H1 (cell line): ENCODE results near the gene LYPD6B. TPM values are rescaled to one million over a fixed set of nuclear protein-coding genes. Genes with fewer than 3 reads are reported as not detected.

ENCODE experiments used
- CTCF ChIA-PET: fragments of 300-600 bp; sonication (Branson Sonifier 250); formaldehyde crosslinking; loops from one replicate; lab custom pipeline; 2021; ENCODE audit not compliant: partially characterized antibody; lab: Charles Lee
- POLR2A ChIA-PET: fragments of 300-600 bp; sonication (Branson Sonifier 250); formaldehyde crosslinking; loops from one replicate; lab custom pipeline; 2021; ENCODE audit warnings: inconsistent platforms; ENCODE audit not compliant: partially characterized antibody; lab: Charles Lee
- DNase-seq, 2 experiments: peaks; one replicate each; pipeline versions ENCODE4 v3.0.0 to v3.0.0-alpha.2; 2010 to 2022; ENCODE audit warnings: low spot score in 2 of 2, low read depth in 1 of 2, mixed read lengths in 1 of 2
- FAIRE-seq: peaks from 2 replicates; lab custom pipeline; 2011; peaks lifted over from hg19 to GRCh38; lab: Jason Lieb, UNC
- H2AFZ ChIP-seq: 2 replicates; pipeline ENCODE4 v1.8.1; 2012; ENCODE audit warnings: low read length, inconsistent platforms
- H2AK5ac ChIP-seq: 2 replicates; pipeline ENCODE4 v1.6.1; 2013; ENCODE audit warnings: low read depth, low read length
- H2BK120ac ChIP-seq: replicated peaks from 2 replicates; pipeline ENCODE3; 2013; ENCODE audit warnings: low read depth, low read length, inconsistent platforms
- H2BK12ac ChIP-seq: 2 replicates; pipeline ENCODE4 v1.6.1; 2013; ENCODE audit warnings: low read depth, low read length
- H2BK15ac ChIP-seq: 2 replicates; pipeline ENCODE4 v1.6.1; 2013; ENCODE audit warnings: low read length
- H2BK20ac ChIP-seq: 2 replicates; pipeline ENCODE4 v1.6.1; 2013; ENCODE audit warnings: low read length
- H2BK5ac ChIP-seq: 2 replicates; pipeline ENCODE4 v1.6.1; 2013; ENCODE audit warnings: low read depth, low read length
- H3K14ac ChIP-seq: 2 replicates; pipeline ENCODE4 v1.6.1; 2013; ENCODE audit warnings: inconsistent platforms; ENCODE audit not compliant: insufficient read length
- H3K18ac ChIP-seq: 2 replicates; pipeline ENCODE4 v1.6.1; 2013; ENCODE audit warnings: low read length; ENCODE audit errors: extremely low read depth
- H3K23ac ChIP-seq: 2 replicates; pipeline ENCODE4 v1.6.1; 2013; ENCODE audit warnings: inconsistent platforms; ENCODE audit not compliant: insufficient read length
- H3K23me2 ChIP-seq: 2 replicates; pipeline ENCODE4 v1.6.1; 2013; ENCODE audit warnings: low read depth, low read length
- H3K27ac ChIP-seq: 2 replicates; pipeline ENCODE4 v1.6.1; 2011; ENCODE audit warnings: low read depth, low read length, inconsistent platforms
- H3K27me3 ChIP-seq, 4 experiments: replicated peaks in 1 of 4; 1 replicate in 1 of 4; 2 replicates in 3 of 4; pipeline versions ENCODE4 v1.6.1 to v1.8.1; 2011 to 2013; ENCODE audit warnings: low read length in 3 of 4, mild to moderate bottlenecking in 3 of 4, inconsistent platforms in 2 of 4, mixed read lengths in 2 of 4, moderate library complexity in 1 of 4; ENCODE audit not compliant: control insufficient read depth in 3 of 4, insufficient read depth in 3 of 4; ENCODE audit errors: extremely low read depth in 1 of 4
- H3K36me3 ChIP-seq, 4 experiments: 2 replicates each; pipeline versions ENCODE4 v1.6.1 to v1.8.1; 2011 to 2013; ENCODE audit warnings: mild to moderate bottlenecking in 4 of 4, low read length in 3 of 4, moderate library complexity in 2 of 4, control low read depth in 1 of 4, inconsistent platforms in 1 of 4; ENCODE audit not compliant: insufficient read depth in 4 of 4, control insufficient read depth in 2 of 4
- H3K4ac ChIP-seq: replicated peaks from 2 replicates; pipeline ENCODE3; 2013; ENCODE audit warnings: low read length, low read depth, mixed read lengths, inconsistent platforms; ENCODE audit not compliant: insufficient read length
- H3K4me1 ChIP-seq, 4 experiments: replicated peaks in 1 of 4; 1 replicate in 1 of 4; 2 replicates in 3 of 4; pipeline versions ENCODE4 v1.6.1 to v1.8.1; 2011 to 2013; ENCODE audit warnings: low read length in 3 of 4, inconsistent platforms in 2 of 4, mixed read lengths in 1 of 4; ENCODE audit not compliant: insufficient read depth in 4 of 4, control insufficient read depth in 3 of 4
- H3K4me2 ChIP-seq, 2 experiments: 2 replicates each; pipeline versions ENCODE4 v1.6.1 to v1.8.1; 2011 to 2013; ENCODE audit warnings: low read depth in 2 of 2, low read length in 2 of 2, control low read depth in 1 of 2, inconsistent platforms in 1 of 2, mild to moderate bottlenecking in 1 of 2; ENCODE audit not compliant: insufficient read depth in 1 of 2
- H3K4me3 ChIP-seq, 4 experiments: fragments of 200-600, 300-600 bp in 1 of 4; sonication (generic), shearing (Covaris generic), sonication (Bioruptor Twin) in 1 of 4; 2 replicates each; pipeline versions ENCODE4 v1.5.1 to v1.8.1; 2011 to 2016; ENCODE audit warnings: low read length in 4 of 4, low read depth in 3 of 4, control low read depth in 2 of 4, inconsistent platforms in 2 of 4, mild to moderate bottlenecking in 2 of 4, mixed read lengths in 1 of 4, moderate library complexity in 1 of 4; ENCODE audit not compliant: insufficient read depth in 2 of 4; ENCODE audit errors: extremely low read depth in 1 of 4
- H3K56ac ChIP-seq: replicated peaks from 2 replicates; pipeline ENCODE3; 2013; ENCODE audit warnings: low read depth, mild to moderate bottlenecking, mixed read lengths, low read length, inconsistent platforms; ENCODE audit not compliant: insufficient read length
- H3K79me1 ChIP-seq: 2 replicates; pipeline ENCODE4 v1.6.1; 2013; ENCODE audit warnings: low read depth, low read length, control low read depth
- H3K79me2 ChIP-seq, 2 experiments: 2 replicates each; pipeline versions ENCODE4 v1.6.1 to v1.8.1; 2012 to 2013; ENCODE audit warnings: low read length in 2 of 2, mild to moderate bottlenecking in 2 of 2, inconsistent platforms in 1 of 2; ENCODE audit not compliant: insufficient read depth in 2 of 2, control insufficient read depth in 1 of 2
- H3K9ac ChIP-seq, 4 experiments: replicated peaks in 1 of 4; 1 replicate in 1 of 4; 2 replicates in 3 of 4; pipeline versions ENCODE4 v1.6.1 to v1.8.1; 2011 to 2013; ENCODE audit warnings: low read depth in 3 of 4, low read length in 3 of 4, control low read depth in 2 of 4, mild to moderate bottlenecking in 2 of 4, moderate library complexity in 2 of 4, inconsistent platforms in 1 of 4; ENCODE audit errors: extremely low read depth in 1 of 4
- H3K9me3 ChIP-seq, 2 experiments: 2 replicates each; pipeline versions ENCODE4 v1.6.1 to v1.8.1; 2012 to 2013; ENCODE audit warnings: mild to moderate bottlenecking in 2 of 2, moderate library complexity in 2 of 2, control low read depth in 1 of 2, inconsistent platforms in 1 of 2, low read depth in 1 of 2, low read length in 1 of 2, mixed read lengths in 1 of 2; ENCODE audit not compliant: insufficient read depth in 2 of 2
- H4K20me1 ChIP-seq, 2 experiments: replicated peaks in 1 of 2; 2 replicates each; pipeline versions ENCODE3 to v1.8.1; 2011 to 2013; ENCODE audit warnings: inconsistent platforms in 2 of 2, low read length in 2 of 2, mild to moderate bottlenecking in 1 of 2; ENCODE audit not compliant: insufficient read depth in 2 of 2, control insufficient read depth in 1 of 2
- H4K5ac ChIP-seq: 2 replicates; pipeline ENCODE4 v1.6.1; 2013; ENCODE audit warnings: low read length, low read depth, mixed read lengths, inconsistent platforms; ENCODE audit not compliant: insufficient read length
- H4K8ac ChIP-seq: 2 replicates; pipeline ENCODE4 v1.8.0; 2013; ENCODE audit warnings: mild to moderate bottlenecking, moderate library complexity, low read length, inconsistent platforms; ENCODE audit not compliant: insufficient read depth; ENCODE audit errors: extremely low read depth
- H4K91ac ChIP-seq: replicated peaks from 2 replicates; pipeline ENCODE3; 2013; ENCODE audit warnings: low read length, mixed read lengths, inconsistent platforms; ENCODE audit not compliant: insufficient read length
- BACH1 ChIP-seq: IDR thresholded peaks from 2 replicates; pipeline ENCODE4 v1.6.1; 2012; ENCODE audit warnings: low read length, improper control_type of control experiment
- CHD1 ChIP-seq: IDR thresholded peaks from 2 replicates; pipeline ENCODE4 v1.6.1; 2012; ENCODE audit warnings: low read depth, low read length, improper control_type of control experiment
- EP300 ChIP-seq, 2 experiments: IDR thresholded peaks; 1 replicate in 1 of 2; 2 replicates in 1 of 2; pipeline ENCODE4 v1.6.1; 2011 to 2012; ENCODE audit warnings: low read depth in 2 of 2, low read length in 2 of 2, mild to moderate bottlenecking in 2 of 2, borderline replicate concordance in 1 of 2, inconsistent platforms in 1 of 2, moderate library complexity in 1 of 2
- EZH2 ChIP-seq: fragments of 200-600 bp; sonication (generic); IDR thresholded peaks from 2 replicates; pipeline ENCODE4 v1.7.1; 2012; ENCODE audit warnings: low read depth, mild to moderate bottlenecking, moderate library complexity, low read length, inconsistent platforms; ENCODE audit not compliant: severe bottlenecking
- HDAC2 ChIP-seq, 2 experiments: fragments of 300-600 bp in 1 of 2; sonication (generic) in 1 of 2; IDR thresholded peaks; 2 replicates each; pipeline ENCODE4 v1.6.1; 2011 to 2012; ENCODE audit warnings: low read depth in 2 of 2, low read length in 2 of 2, mild to moderate bottlenecking in 2 of 2, moderate library complexity in 2 of 2, borderline replicate concordance in 1 of 2, inconsistent platforms in 1 of 2
- NRF1 ChIP-seq: IDR thresholded peaks from 2 replicates; pipeline ENCODE4 v1.6.1; 2011; ENCODE audit warnings: mild to moderate bottlenecking, low read depth, low read length, improper control_type of control experiment
- PHF8 ChIP-seq: fragments of 200-600 bp; sonication (generic); conservative IDR thresholded peaks from 2 replicates; pipeline ENCODE4 v1.7.1; 2012; ENCODE audit warnings: low read depth, mild to moderate bottlenecking, inconsistent platforms, low read length, moderate library complexity
- SAP30 ChIP-seq: fragments of 300-600 bp; sonication (generic); IDR thresholded peaks from 2 replicates; pipeline ENCODE4 v1.7.1; 2012; ENCODE audit warnings: low read length, moderate library complexity, mild to moderate bottlenecking, inconsistent platforms; ENCODE audit not compliant: insufficient read depth, insufficient replicate concordance
- SIX5 ChIP-seq: IDR thresholded peaks from 2 replicates; pipeline ENCODE4 v1.6.1; 2011; ENCODE audit warnings: mild to moderate bottlenecking, low read depth, low read length
- TBP ChIP-seq: IDR thresholded peaks from 2 replicates; pipeline ENCODE4 v1.6.1; 2011; ENCODE audit warnings: low read depth, low read length, improper control_type of control experiment
- WGBS, 2 experiments: shearing (Covaris generic) in 1 of 2; methylation state at CpG; one replicate each; pipeline versions ENCODE4 v1.1.6 to v1.1.7; 2013 to 2015; ENCODE audit warnings: low lambda C conversion rate in 2 of 2, mixed read lengths in 2 of 2, inconsistent platforms in 1 of 2, low coverage in 1 of 2, missing lambda C conversion rate in 1 of 2; ENCODE audit not compliant: insufficient replicate concordance in 2 of 2, insufficient coverage in 1 of 2, insufficient read length in 1 of 2; ENCODE audit errors: extremely low coverage in 1 of 2, missing lambda C conversion rate in 1 of 2; 5-methylcytosine and 5-hydroxymethylcytosine counted together
- polyA plus RNA-seq, 7 experiments: library from polyadenylated mRNA; depleted of rRNA in 3 of 7; stranded (reverse) in 5 of 7; unstranded in 2 of 7; fragments of >200 nt in 5 of 7; fragments of 200-250 nt in 2 of 7; gene quantifications; 1 replicate in 5 of 7; 2 replicates in 1 of 7; 4 replicates in 1 of 7; pipeline versions ENCODE4 v1.2.1 to v1.2.3, GENCODE V29; 2011 to 2013; ENCODE audit warnings: missing spikeins in 2 of 7, mixed read lengths in 2 of 7
- total RNA-seq: library from RNA; stranded (reverse); fragmentation: NEBNext Ultra II Directional; extraction: Animal tissue kit (Norgen Biotek cat#: 25700); gene quantifications from 2 replicates; pipeline ENCODE4 v1.2.1, GENCODE V29; 2021
- TF ChIP-seq, protein P1 (sequence below): IDR thresholded peaks from 2 replicates; pipeline ENCODE4 v1.6.1; 2011; ENCODE audit warnings: low read length, improper control_type of control experiment

Gene LYPD6B
- total and polyA plus RNA-seq, 2 of the 8 experiments (the other 6 are each of a cell fraction or from before 2014, with no cell fraction given), result 2.2 to 3.5 TPM

GRCh38 chr2:149167001-149167780, 128.7 kb downstream of the LYPD6B start:
- no peak overlapping the region for H3K23ac ChIP-seq
- no peaks in the 10 kb centered on the region for H3K27me3 ChIP-seq
- no peak overlapping the region for H3K4me3 ChIP-seq
- H3K14ac ChIP-seq, result no peak overlapping the region
- H3K79me1 ChIP-seq, result no peaks in the 10 kb centered on the region
- H3K27ac ChIP-seq, result no peak overlapping the region
- no peaks in the 10 kb centered on the region for H3K79me2 ChIP-seq
- H2BK15ac ChIP-seq, result no peak overlapping the region
- no peak overlapping the region for H3K4ac ChIP-seq
- no peak overlapping the region for H3K4me2 ChIP-seq
- no peak overlapping the region for H2AFZ ChIP-seq
- H3K23me2 ChIP-seq, result no peaks in the 10 kb centered on the region
- peaks cover 0 to 12% (median 1%) of the 10 kb centered on the region in 4 experiments; a peak in 2 of 7 replicates for H3K4me1 ChIP-seq
- POLR2A ChIA-PET, result no interaction called here
- H4K20me1 ChIP-seq, result no peaks in the 10 kb centered on the region
- H4K5ac ChIP-seq, result no peak overlapping the region
- no peak overlapping the region for H4K91ac ChIP-seq
- H3K36me3 ChIP-seq, result no peaks in the 10 kb centered on the region
- H2BK5ac ChIP-seq, result no peak overlapping the region
- H2BK20ac ChIP-seq, result no peak overlapping the region
- no peak overlapping the region for H3K56ac ChIP-seq
- CTCF ChIA-PET, result interaction anchor here (0.8 kb wide), 2 partner anchors 11 to 43 kb away, joined by 3 read pairs; no protein-coding TSS in a partner anchor
- DNase-seq (no peak), FAIRE-seq (no peak)
- H2BK120ac ChIP-seq, result no peak overlapping the region
- H4K8ac ChIP-seq, result no peak overlapping the region
- WGBS, 2 experiments, result 78% methylated on average over 5 of the region's 5 CpGs; no CpG with 5 or more reads in 1 of the 2 experiments
- H3K9ac ChIP-seq, result no peak overlapping the region
- H2BK12ac ChIP-seq, result no peak overlapping the region
- H3K18ac ChIP-seq, result no peak overlapping the region
- no peaks in the 10 kb centered on the region for H3K9me3 ChIP-seq
- H2AK5ac ChIP-seq, result no peak overlapping the region
- TF ChIP-seq SAP30 (no peak), SIX5 (no peak), HDAC2 (IDR thresholded peaks at IDR 0.05; ENCODE audit: borderline replicate concordance in 1 of 2, low read depth in 2 of 2, low read length in 2 of 2) (no peak), EP300 (IDR thresholded peaks at IDR 0.05; ENCODE audit: borderline replicate concordance in 1 of 2, low read depth in 2 of 2, low read length in 2 of 2) (no peak), NRF1 (no peak), EZH2 (no peak), CHD1 (no peak), TBP (no peak), PHF8 (no peak), BACH1 (no peak)
- TF ChIP-seq, protein P1, sequence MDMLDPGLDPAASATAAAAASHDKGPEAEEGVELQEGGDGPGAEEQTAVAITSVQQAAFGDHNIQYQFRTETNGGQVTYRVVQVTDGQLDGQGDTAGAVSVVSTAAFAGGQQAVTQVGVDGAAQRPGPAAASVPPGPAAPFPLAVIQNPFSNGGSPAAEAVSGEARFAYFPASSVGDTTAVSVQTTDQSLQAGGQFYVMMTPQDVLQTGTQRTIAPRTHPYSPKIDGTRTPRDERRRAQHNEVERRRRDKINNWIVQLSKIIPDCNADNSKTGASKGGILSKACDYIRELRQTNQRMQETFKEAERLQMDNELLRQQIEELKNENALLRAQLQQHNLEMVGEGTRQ, result no peak
